ENCODE data around the gene CYP19A1. TPM values are rescaled to one million over a fixed set of nuclear protein-coding genes. Genes with fewer than 3 reads are reported as not detected.
A peak's percentile ranks its signal among the peaks of the same experiment; 100 is the strongest.

Gene CYP19A1
- total RNA-seq, 1 donor from 2014 or later: 0.58 TPM

DNA sequence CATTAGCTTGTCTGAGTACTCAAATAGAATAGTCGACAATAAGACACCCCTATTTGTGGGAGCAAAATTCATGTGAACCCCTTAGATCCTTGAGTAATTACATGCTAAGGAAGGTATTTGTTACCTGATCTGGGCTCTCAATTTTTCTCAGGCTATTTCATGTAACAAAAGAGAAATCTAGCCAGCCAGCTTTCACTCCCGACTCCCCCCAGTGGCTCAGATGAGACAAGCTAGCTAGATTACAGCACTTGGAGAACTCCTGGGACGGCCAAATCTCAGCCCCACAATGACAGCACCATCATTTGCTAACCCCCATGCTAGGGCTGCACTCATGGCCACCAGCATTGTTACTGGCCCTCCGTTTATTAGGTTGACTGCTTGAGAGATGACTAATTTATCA, 44.4 kb upstream of the CYP19A1 start:
- Histone ChIP-seq H3K9me3 (no peaks in the 10 kb centered on the region), H3K36me3 (no peaks in the 10 kb centered on the region), H3K4me3 (no peak overlapping the region), H3K27me3 (no peaks in the 10 kb centered on the region), H3K4me1 (no peaks in the 10 kb centered on the region), H3K27ac (no peak overlapping the region)
- intact Hi-C loops (cut with DNase I): loop anchor here (10.0 kb wide), 2 partner anchors 128 to 218 kb away; no protein-coding TSS in a partner anchor
- ATAC-seq (no peak), DNase-seq (no peak)
- TF ChIP-seq, protein P1, sequence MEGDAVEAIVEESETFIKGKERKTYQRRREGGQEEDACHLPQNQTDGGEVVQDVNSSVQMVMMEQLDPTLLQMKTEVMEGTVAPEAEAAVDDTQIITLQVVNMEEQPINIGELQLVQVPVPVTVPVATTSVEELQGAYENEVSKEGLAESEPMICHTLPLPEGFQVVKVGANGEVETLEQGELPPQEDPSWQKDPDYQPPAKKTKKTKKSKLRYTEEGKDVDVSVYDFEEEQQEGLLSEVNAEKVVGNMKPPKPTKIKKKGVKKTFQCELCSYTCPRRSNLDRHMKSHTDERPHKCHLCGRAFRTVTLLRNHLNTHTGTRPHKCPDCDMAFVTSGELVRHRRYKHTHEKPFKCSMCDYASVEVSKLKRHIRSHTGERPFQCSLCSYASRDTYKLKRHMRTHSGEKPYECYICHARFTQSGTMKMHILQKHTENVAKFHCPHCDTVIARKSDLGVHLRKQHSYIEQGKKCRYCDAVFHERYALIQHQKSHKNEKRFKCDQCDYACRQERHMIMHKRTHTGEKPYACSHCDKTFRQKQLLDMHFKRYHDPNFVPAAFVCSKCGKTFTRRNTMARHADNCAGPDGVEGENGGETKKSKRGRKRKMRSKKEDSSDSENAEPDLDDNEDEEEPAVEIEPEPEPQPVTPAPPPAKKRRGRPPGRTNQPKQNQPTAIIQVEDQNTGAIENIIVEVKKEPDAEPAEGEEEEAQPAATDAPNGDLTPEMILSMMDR (IDR thresholded peaks at IDR 0.05): peak; percentile 38

DNA sequence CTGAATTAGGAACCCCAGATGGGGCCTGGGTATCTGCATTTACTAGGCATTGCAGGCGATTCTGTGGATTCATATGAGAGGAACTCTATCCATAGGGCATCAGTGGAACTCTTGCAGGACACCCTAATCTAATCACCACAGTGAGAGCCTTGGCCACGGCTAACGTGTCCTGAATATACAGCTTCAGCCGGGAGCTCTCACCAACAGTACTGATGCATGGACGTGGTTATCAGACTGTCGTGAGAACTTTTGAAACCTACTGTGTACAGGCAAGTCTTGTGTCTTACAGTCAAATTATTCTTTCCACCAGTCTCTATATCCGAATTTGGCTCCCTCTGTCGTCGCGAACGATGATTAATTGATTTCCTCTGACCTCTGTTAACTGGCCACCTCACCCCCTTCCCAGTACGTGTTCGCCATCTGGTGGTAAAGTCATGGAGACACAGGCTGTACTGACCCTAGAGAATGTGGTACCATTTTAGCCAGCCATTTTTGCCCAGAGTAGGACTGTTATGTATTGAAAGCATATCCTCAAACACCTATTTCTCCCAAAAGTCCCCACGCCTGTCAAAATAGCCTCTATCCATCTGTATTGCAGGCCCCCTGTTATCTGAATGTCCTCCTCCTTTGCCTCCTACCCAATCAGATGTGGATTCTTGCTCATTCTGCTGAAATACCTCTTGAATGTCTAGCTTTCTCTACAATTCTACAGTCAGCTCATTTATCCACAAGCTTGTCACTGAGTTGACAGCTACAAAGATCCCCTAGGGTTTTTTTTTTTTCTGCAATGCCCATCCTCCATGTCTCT, 42.8 kb upstream of the CYP19A1 start:
- TF ChIP-seq, protein P1 (IDR thresholded peaks at IDR 0.05): peak; percentile 79
- no peaks in the 10 kb centered on the region for H3K9me3 ChIP-seq
- H3K27ac ChIP-seq: no peak overlapping the region
- DNase-seq (no peak), ATAC-seq (peak; percentile 92)
- H3K4me3 ChIP-seq: no peak overlapping the region
- no peaks in the 10 kb centered on the region for H3K36me3 ChIP-seq
- H3K27me3 ChIP-seq: no peaks in the 10 kb centered on the region
- intact Hi-C loops (cut with DNase I): loop anchor here (10.0 kb wide), 2 partner anchors 126 to 216 kb away; no protein-coding TSS in a partner anchor
- no peaks in the 10 kb centered on the region for H3K4me1 ChIP-seq

DNA sequence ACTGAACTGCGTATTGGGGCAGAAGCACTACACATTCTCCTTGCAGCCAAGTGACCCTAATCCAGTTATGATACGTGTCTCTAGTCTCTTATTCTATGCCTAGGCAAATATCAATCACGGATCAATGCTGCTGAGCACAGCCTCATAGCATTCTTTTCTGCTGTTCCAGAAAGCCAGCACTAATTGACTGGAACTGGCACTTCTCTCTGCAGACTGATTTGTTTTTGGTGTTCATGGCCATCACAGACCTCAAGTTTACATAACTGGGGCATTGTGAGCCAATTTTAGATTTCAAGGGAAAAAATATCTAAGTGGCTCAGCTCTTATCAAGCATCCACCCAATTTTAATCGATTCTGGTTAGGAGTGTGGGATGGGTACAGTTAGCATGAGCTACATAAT, 41.0 kb upstream of the CYP19A1 start:
- Histone ChIP-seq H3K4me3 (no peak overlapping the region), H3K9me3 (no peaks in the 10 kb centered on the region), H3K4me1 (no peaks in the 10 kb centered on the region), H3K36me3 (no peaks in the 10 kb centered on the region), H3K27me3 (no peaks in the 10 kb centered on the region), H3K27ac (no peak overlapping the region)
- DNase-seq (no peak), ATAC-seq (no peak)
- intact Hi-C loops (cut with DNase I): no loop called here
- TF ChIP-seq, protein P1 (IDR thresholded peaks at IDR 0.05): no peak

DNA sequence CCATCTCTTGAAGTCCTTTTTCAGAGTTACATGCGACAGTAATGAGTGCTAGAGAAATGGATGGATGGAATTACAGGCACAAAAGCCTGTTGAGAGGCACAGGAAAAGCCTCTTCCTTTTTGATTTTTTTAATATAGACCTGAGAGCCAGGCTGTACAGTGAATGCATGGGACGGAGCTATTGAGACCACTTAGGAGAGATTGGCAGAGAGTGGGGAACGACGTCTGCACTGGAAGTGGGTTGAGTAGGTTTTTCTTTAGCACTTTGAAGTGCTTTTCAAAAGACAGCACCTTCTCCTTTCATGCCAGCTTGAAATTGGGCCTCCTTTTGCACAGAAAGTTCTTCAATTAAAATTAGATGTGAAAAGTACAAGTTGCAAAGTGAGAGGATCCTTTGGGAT, 40.0 kb upstream of the CYP19A1 start:
- DNase-seq: no peak
- TF ChIP-seq, protein P1 (IDR thresholded peaks at IDR 0.05): no peak
- Histone ChIP-seq H3K9me3 (no peaks in the 10 kb centered on the region), H3K36me3 (no peaks in the 10 kb centered on the region), H3K27me3 (no peaks in the 10 kb centered on the region), H3K4me3 (no peak overlapping the region), H3K4me1 (no peaks in the 10 kb centered on the region), H3K27ac (no peak overlapping the region)
- intact Hi-C loops (cut with DNase I): no loop called here
- ATAC-seq: no peak

DNA sequence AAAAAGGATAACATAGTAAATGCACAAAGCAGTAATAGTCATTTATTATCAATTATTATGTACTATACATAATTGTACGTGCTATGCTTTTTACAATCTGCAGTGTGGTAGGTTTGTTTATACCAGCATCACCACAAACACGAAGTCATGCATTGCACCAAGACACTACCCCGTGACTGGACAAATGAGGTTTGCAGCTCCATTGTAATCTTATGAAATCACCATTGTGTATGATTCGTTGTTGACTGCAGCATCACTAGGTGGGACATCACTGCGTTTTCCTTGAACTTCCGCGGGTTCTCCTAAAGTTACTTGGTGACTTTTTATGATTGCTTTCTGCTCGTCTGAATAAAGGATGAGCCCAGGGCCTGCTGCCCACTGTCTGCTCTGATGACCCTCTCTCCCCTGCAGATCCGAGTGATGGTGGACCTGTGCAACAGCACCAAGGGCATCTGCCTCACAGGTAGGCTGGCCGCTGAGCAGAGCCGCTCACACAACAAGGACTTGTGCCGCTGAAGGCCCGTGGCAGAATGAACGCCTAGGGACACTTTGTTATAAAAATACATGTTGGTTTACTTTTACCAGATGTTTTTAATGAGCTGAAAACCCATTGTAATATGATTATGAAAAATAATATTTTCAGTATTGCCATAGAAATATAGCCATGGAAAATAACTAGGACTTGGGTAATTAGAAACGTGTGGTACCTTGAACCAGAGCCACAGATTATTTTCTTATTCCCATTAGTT, 38.8 kb upstream of the CYP19A1 start:
- Histone ChIP-seq H3K36me3 (no peaks in the 10 kb centered on the region), H3K27me3 (no peaks in the 10 kb centered on the region), H3K4me1 (no peaks in the 10 kb centered on the region), H3K27ac (no peak overlapping the region), H3K9me3 (no peaks in the 10 kb centered on the region), H3K4me3 (no peak overlapping the region)
- DNase-seq: no peak
- TF ChIP-seq, protein P1 (IDR thresholded peaks at IDR 0.05): no peak
- no peak for ATAC-seq
- intact Hi-C loops (cut with DNase I): no loop called here
